Renal cortex interstitium (tissue), 11 donors: ENCODE data around the gene ZNF275. TPM values are rescaled to one million over a fixed set of nuclear protein-coding genes. Genes with fewer than 3 reads are reported as not detected.

Experiments
- DNase-seq, 11 donors: peaks; one replicate each; pipeline ENCODE4 v3.0.0-alpha.2; 2013; ENCODE audit warnings: low read depth in 9 of 11, low spot score in 4 of 11; ENCODE audit errors: extremely low read depth in 1 of 11
- polyA plus RNA-seq, 3 donors: library from polyadenylated mRNA; unstranded; fragments of 120-200 nt; gene quantifications; one replicate each; pipeline ENCODE4 v1.2.1, GENCODE V29; 2013; ENCODE audit not compliant: insufficient read length in 3 of 3

The ZNF275 gene
- polyA plus RNA-seq, 3 donors: 19.3 to 22.3 (median 20.5) TPM

GRCh38 chrX:153339662-153340061 lies 5.7 kb downstream of the ZNF275 start:
- DNase-seq: no peak

- DNase-seq: no peak
Measured at GRCh38 chrX:153340111-153340510, 6.2 kb downstream of the ZNF275 start.

DNA sequence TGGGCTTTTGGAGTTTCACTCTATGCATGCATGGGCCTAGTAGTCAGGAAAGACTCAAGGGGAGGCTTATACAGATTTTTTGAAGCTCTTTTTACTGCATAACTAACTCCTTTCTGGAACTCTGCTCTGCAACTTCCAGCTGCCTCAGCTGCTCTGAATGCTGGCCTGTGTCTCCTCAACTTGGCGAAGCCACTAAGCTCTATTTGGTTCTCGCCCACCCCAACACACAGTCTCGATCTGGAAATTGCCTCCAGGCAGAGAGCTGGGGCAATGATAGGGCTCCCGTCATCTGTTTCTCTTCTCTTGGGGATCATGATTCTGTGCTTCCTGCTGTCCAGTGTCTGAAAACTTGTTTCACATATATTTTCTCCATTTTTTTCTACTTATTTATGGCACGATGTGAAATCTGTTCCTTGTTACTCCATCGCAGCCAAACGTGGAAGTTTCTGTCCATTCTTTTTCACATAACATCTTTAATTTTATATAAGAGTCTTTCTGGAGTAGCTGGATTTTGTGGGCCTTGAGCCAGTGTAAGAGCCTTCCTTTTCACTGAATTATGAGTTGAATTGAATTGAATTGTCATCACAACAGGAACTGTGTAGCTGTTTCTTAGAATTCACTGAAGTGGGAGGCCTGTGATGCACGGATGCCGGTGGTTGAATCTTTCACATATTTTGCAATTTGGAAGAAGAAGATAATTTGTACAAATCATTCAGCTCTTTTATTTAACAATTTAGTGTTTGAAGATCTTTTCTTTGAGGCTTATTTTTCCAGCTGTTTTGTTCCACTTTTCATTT lies 9.0 kb downstream of the ZNF275 start:
- DNase-seq: no peak

DNA sequence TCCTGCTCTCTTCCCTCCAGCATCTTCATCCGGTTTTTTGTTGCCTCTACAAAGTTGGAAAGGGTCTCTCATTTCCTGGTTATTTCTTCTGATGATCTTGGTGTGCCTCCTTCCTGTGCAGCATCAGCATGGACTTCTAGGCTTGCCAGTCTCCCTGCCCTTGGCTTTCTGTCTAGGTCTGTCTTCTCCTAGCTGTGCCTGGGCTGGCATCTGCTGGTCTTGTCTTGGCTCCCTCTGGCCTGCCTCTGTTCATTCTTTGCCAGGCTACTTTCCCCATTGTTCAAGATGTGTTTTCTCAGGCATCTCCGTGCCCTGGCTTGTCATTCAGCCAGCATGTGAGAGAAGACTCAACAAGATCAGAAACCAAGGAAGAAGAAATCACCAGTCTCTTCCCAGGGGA lies 9.7 kb downstream of the ZNF275 start:
- DNase-seq: no peak

DNA sequence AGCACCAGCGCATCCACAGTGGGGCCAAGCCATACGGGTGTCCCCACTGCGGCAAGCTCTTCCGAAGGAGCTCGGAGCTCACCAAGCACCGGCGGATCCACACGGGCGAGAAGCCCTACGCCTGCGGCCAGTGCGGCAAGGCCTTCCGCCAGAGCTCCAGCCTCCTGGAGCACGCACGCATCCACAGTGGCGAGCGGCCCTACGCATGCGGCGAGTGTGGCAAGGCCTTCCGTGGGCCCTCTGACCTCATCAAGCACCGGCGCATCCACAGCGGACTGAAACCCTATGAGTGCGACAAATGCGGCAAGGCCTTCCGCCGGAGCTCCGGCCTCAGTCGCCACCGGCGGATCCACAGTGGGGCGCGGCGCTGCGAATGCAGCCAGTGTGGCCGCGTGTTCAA lies 13.6 kb downstream of the ZNF275 start:
- DNase-seq: no peak

DNA sequence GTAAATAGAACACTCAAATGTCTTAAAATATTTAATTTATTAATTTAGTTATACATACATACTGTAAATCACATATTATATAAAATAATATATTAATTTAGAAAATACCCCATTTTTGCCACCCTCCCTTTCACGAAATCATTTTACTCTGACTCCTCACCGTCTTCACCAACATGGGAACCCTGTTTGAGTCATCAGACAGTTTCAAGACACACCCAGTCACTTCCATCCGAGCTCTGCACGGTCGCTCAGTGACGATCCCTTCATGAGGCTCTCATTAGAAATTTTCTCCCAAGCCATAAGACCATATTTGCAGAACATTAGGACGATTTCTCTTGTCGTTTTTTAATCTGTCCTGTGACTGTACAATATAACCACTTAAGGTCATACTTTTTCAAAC lies 14.5 kb downstream of the ZNF275 start:
- DNase-seq: no peak

- no peak for DNase-seq
Measured at GRCh38 chrX:153349952-153350351, 16.0 kb downstream of the ZNF275 start.

- no peak for DNase-seq
Measured at GRCh38 chrX:153351981-153352380, 18.0 kb downstream of the ZNF275 start.

GRCh38 chrX:153352858-153353257 lies 18.9 kb downstream of the ZNF275 start:
- DNase-seq: no peak

DNA sequence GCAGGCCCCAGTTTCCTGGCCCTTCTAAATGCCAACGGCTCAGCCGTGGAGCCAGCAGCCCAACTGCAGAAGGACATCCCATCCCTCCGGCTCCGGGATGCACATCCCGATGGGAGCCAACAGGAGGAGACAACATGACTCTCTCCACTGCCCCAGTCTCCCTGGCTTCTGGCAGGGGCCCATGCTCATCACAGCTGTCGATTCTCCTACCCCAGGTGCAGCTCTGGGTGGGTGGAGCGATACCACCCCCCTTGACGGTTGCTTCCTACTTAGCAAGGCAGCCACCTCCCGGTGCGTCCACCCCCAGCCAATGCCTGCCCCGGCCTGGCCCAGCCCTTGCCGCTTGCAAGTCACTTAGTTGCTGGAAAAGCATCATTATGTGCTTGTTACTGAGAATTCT lies 19.5 kb downstream of the ZNF275 start:
- no peak for DNase-seq

DNA sequence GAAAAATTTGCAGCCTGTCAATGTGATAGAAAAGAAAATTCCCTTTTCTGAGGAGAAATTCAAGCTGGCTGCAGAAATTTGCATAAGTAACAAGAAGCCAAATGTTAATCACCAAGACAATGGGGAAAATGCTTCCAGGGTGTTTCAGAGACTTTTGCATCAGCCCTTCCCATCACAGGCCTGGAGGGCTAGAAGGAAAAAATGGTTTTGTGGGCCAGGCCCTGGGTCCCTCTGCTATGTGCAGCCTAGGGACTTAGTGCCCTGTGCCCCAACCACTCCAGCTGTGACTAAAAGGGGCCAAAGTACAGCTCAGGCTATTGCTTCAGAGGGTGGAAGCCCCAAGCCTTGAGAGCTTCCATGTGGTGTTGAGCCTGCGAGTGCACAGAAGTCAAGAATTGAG lies 23.9 kb downstream of the ZNF275 start:
- DNase-seq: no peak

DNA sequence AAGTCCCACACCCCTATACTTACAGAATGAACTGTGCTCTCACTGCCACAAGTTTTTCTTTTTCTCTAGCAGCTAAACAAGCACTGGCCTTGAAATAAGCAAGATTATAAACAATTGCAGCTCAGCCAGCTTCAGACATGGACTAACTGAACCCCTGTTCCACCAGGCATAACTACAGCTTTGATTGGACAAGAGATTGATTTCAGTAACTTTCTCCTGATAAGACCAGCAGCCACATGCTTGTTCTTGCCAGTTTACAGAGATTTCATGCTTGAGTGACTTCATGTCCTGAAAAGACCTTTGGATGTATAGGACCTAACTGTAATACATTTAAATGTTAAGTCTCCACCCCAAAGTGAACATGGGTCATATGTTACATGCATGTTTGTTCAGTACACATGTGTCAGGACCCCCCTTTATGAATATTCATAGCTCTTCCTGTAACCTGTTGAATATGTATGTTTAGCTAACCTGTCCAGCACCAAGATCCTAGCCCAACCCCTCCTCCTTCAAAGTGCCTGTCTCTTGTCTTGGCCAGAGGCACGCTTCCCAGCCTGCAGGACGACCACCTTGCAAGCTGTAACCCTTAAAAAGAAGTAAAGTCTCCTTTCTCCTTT lies 27.9 kb downstream of the ZNF275 start:
- DNase-seq: no peak

DNA sequence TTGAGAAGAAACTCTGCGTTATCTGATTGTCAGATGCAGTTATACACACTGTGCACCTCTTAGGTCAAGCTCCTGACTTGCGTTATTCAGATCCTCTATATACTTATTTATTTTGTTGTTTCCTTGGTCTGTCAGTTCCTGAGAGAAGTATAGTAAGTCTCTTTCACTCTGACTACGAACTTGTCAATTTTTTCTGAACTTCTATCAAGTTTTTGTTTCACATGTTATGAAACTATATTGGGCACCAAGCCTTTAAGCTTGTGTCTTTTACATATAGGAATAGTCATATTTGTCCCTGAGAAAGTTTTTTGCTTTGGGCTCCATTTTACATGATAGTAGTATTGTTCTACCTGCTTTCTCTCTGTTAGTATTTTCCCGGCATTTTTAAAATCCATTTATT lies 31.7 kb downstream of the ZNF275 start:
- no peak for DNase-seq

- DNase-seq: no peak
Measured at GRCh38 chrX:153366119-153366518, 32.2 kb downstream of the ZNF275 start.

DNA sequence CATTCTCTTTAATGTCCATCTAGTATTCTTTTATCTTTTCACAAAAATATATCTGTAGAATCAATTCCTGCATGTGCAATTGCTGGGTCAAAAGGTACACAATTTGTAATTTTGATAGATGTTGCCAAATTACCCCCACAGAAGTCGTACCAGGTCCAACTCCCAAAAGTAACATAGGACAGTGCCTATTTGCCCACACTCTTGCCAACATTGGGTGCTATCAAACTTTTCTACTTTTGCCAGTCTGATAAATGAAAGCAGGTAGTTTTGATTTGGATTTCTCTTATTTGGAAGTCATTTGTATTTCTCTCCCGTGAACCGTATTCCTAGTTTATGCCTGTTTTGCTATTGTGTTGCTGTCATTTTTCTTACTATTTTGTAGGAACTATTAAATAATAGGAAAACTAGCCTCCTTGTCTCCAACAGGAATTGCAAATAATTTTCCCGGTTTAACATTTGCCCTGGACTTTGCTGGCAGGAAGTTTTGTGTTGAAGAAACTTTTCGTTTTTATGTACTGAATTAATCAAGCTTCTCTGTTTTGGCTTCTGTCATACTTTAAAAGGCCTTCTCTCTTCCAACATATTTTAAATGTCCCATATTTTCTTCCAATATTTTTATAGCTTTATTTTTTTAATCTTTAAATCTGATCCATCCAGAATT lies 33.1 kb downstream of the ZNF275 start:
- DNase-seq: no peak

DNA sequence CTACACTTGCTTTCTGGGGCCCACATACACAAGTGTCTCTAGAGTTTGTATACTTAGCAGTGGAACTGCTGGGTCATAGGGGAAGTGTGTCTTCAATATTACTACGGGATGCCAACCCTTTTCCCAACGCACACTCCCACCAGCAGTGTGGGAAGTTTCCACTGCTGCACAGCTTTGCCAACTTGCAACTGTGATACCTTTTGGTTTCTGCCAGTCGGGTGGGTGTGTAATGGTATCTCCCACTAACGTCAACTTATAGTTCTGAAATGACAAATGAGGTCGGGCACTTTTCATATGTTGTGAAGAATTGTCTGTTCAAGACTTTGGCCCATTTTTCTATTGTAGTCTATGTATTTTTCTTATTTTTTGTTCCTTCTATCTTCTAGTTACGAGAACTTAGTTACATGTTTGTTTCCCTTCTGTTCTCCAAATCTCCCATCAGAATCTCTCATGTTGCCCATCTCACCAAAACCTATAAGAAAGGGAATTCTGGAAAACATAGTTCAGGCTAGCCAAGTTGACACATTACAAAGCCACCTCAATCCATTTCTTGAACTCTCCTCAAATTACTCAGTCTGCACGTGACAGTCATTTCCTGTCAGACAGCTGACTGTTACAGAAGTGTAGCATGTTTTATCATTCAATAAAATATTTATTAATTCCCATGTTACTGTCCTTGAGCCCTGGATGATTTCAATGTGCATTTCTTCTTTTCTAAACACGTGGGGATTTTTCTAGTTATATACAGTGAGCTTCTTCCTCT lies 36.5 kb downstream of the ZNF275 start:
- DNase-seq: no peak

DNA sequence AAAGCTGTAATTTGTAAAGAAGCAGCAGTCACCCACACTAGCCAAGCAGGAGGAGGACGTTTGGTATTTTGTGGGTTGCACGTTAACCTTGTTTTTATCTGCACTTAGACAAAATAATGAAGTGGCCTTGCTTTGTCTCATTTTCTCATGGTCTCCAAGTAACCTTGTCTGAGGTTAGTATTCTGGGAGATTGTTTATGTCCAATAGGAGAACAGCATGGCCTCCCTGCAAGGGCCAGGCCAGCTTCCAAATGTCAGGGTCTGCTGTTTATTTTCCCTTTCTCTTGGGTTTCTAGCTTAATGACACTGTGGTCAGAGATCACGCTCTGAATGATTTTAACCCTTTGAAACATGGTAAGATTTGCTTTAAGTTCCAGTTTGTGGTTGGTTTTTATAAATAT lies 37.3 kb downstream of the ZNF275 start:
- DNase-seq: no peak

DNA sequence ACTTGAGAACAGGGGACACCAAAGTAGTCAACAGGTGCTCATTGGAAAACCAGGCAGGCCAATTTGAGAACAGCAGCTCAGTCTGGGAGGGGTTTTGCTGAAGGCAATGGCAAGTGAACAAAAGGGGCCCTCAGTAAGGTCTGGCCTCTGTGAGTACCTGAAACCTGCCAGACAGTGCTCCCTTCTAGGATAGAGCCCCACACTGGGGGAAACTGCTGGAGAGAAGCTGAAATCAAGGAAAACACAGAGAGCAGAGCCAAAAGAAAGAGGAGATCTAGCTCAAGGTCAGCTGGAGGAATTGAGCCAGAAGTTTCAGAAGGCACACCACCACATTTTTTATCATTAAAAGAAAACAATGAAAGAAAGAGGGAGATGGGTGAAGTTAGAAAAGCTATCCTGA lies 39.0 kb downstream of the ZNF275 start:
- no peak for DNase-seq

- no peak for DNase-seq
Measured at GRCh38 chrX:153374426-153374825, 40.5 kb downstream of the ZNF275 start.

DNA sequence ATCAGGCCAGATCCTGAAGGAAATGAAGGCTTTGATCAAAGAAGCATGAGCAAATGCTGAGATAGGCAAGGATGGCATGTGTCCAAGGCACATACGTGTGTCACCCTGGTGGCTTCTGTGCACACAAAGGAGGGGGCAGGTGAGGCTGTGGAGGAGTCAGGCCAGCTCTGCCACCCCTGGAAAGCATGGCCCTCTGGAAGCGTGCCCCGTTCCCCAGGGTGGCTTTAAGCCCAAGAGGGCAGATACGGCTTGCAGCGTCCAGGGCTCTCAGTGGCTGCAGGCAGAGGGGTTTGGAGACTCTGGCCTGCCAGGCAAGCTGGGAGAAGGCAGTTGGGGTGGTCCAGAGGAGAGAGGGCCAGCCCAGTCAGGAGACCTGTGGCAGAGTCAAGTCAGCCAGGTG lies 41.6 kb downstream of the ZNF275 start:
- DNase-seq: no peak
